ENCODE data around the gene SELENOV. TPM values are rescaled to one million over a fixed set of nuclear protein-coding genes. Genes with fewer than 3 reads are reported as not detected.

Gene SELENOV
- total and polyA plus RNA-seq, 2 experiments from 2014 or later = 1.3 to 4.3 TPM

DNA sequence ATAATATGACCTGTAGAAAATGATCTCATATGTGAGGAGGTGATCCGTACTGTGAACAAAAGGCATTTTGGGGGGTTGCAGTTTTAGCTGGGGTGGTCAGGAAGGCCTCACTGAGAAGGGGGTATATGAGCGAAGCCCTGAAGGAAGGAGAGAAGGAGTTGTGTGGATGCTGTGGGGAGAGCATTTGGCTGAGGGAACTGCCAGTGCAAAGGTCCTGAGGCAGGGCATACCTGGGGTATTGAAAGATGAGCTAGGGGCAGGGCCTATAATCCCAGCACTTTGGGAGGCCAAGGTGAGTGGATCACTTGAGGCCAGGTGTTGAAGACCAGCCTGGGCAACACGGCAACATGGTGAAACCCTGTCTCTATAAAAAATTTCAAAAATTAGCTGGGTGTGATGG, 2.5 kb downstream of the SELENOV start:
- no peak for DNase-seq (ENCODE audit: low read depth in 1 of 2, low spot score in 1 of 2)
- peaks cover 19% of the 10 kb centered on the region for H3K27me3 ChIP-seq
- no peak overlapping the region for H3K4me3 ChIP-seq
- TF ChIP-seq, protein P1, sequence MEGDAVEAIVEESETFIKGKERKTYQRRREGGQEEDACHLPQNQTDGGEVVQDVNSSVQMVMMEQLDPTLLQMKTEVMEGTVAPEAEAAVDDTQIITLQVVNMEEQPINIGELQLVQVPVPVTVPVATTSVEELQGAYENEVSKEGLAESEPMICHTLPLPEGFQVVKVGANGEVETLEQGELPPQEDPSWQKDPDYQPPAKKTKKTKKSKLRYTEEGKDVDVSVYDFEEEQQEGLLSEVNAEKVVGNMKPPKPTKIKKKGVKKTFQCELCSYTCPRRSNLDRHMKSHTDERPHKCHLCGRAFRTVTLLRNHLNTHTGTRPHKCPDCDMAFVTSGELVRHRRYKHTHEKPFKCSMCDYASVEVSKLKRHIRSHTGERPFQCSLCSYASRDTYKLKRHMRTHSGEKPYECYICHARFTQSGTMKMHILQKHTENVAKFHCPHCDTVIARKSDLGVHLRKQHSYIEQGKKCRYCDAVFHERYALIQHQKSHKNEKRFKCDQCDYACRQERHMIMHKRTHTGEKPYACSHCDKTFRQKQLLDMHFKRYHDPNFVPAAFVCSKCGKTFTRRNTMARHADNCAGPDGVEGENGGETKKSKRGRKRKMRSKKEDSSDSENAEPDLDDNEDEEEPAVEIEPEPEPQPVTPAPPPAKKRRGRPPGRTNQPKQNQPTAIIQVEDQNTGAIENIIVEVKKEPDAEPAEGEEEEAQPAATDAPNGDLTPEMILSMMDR (IDR thresholded peaks at IDR 0.05; ENCODE audit: low read depth, low read length) = no peak
- no peaks in the 10 kb centered on the region for H3K9me3 ChIP-seq (ENCODE audit: low read depth)
- H3K4me1 ChIP-seq (ENCODE audit: low read depth) = no peaks in the 10 kb centered on the region
- H3K27ac ChIP-seq = no peak overlapping the region
- H3K36me3 ChIP-seq = no peaks in the 10 kb centered on the region

DNA sequence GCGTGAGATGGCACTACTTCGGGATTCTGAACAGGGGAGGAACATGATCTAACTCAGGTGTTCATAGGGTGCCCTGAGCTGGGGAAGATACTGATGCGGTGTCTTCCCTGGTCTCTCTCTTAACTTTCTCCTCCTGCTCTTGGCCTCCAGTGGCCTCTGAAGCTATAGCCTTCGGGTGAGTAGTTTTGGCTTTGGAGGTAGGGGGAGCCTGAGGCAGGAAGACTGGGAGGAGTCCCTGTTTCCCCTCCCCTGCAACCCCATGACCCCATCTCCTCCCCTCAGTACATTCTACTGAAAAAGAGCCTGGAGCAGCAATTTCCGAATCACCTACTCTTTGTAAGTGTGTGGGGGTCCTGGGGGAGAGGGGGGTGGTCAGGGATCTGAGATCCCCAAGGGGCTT, 3.5 kb downstream of the SELENOV start:
- H3K4me3 ChIP-seq = no peak overlapping the region
- DNase-seq (ENCODE audit: low read depth in 1 of 2, low spot score in 1 of 2) = no peak
- H3K9me3 ChIP-seq (ENCODE audit: low read depth) = no peaks in the 10 kb centered on the region
- TF ChIP-seq, protein P1 (IDR thresholded peaks at IDR 0.05; ENCODE audit: low read depth, low read length) = no peak
- no peak overlapping the region for H3K27ac ChIP-seq
- H3K4me1 ChIP-seq (ENCODE audit: low read depth) = no peaks in the 10 kb centered on the region
- H3K27me3 ChIP-seq = peaks cover 19% of the 10 kb centered on the region
- no peaks in the 10 kb centered on the region for H3K36me3 ChIP-seq

DNA sequence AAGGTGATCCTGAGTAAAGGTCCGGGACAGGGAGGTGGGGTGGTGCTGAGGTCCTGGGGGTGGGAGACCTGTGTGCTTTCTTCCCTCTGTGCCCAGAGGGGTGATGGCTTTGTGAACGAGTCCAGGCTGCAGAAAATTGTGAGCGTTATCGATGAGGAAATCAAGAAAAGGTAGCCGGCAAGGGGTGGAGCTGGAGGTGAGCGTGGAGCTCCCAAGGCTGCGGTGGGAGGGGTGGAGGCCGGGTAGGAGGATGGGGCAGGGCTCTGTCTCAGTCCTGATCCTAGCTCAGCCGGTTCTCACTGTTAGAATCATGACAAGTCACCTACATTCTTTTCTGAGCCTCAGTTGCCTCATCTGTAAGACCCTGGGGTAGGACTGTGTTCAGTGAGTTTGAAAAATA, 4.0 kb downstream of the SELENOV start:
- Histone ChIP-seq H3K9me3 (ENCODE audit: low read depth) (no peaks in the 10 kb centered on the region), H3K36me3 (no peaks in the 10 kb centered on the region), H3K4me3 (no peak overlapping the region), H3K27me3 (peaks cover 19% of the 10 kb centered on the region), H3K27ac (no peak overlapping the region), H3K4me1 (ENCODE audit: low read depth) (no peaks in the 10 kb centered on the region)
- TF ChIP-seq, protein P1 (IDR thresholded peaks at IDR 0.05; ENCODE audit: low read depth, low read length) = no peak
- DNase-seq (ENCODE audit: low read depth in 1 of 2, low spot score in 1 of 2) = no peak

DNA sequence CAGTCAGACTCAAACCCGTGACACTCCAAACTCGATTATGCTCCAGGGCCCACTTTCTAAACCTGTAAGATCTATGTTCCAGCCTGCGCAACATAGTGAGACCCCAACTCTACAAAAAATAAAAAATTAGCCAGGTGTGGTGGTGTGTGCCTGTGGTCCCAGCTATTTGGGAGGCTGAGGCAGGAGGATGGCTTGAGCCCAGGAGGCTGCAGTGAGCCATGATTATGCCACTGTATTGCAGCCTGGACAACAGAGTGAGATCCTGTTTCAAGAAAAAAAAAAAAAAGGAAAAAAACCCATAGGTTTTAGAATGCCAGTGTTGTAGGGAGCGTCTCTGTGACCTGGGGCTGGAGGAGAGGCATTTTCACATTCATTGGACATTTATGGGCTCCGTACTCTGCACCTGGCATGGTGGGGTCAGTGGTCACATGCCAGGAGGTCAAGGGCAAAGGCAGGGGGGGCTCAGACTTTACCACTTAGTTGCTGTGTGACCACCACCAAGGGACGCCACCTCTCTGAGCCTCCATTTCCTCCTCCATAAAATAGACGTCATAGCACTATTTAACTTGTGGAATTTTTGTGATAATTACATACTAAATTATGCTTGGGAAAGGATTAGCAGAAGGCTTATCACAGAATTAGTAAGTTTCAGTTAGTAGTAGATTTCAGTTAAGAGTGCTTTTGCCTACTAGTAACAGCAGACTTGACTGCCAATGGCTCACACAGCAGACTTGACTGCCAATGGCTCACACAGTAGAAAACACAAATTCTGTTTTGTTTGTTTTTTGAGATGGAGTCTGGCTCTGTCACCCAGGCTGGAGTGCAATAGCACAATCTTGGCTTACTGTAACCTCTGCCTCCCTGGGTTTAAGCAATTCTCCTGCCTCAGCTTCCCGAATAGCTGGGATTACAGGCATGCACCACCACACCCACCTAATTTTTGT, 5.9 kb downstream of the SELENOV start:
- H3K4me3 ChIP-seq = no peak overlapping the region
- no peak overlapping the region for H3K27ac ChIP-seq
- H3K4me1 ChIP-seq (ENCODE audit: low read depth) = no peaks in the 10 kb centered on the region
- no peaks in the 10 kb centered on the region for H3K9me3 ChIP-seq (ENCODE audit: low read depth)
- no peak for DNase-seq (ENCODE audit: low read depth in 1 of 2, low spot score in 1 of 2)
- TF ChIP-seq, protein P1 (IDR thresholded peaks at IDR 0.05; ENCODE audit: low read depth, low read length) = no peak
- peaks cover under 1% of the 10 kb centered on the region for H3K27me3 ChIP-seq
- H3K36me3 ChIP-seq = no peaks in the 10 kb centered on the region

DNA sequence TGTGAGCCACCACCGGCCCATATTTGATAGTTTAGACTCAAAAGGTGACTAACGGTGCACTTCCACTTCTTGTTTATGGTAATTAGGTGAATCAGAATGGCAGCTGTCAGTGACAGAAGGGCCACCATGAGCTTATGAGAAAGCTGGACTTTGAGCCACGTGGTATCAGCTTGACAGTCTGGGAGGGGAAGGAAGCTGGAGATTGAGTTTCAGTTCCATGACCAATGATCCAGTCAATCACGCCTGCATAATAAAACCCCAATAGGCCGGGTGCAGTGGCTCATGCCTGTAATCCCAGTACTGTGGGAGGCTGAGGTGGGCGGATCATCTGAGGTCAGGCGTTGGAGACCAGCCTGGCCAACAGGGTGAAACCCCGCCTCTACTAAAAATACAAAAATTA, 9.6 kb downstream of the SELENOV start:
- TF ChIP-seq, protein P1 (IDR thresholded peaks at IDR 0.05; ENCODE audit: low read depth, low read length) = no peak
- Histone ChIP-seq H3K27me3 (no peaks in the 10 kb centered on the region), H3K36me3 (no peaks in the 10 kb centered on the region), H3K27ac (no peak overlapping the region), H3K4me3 (no peak overlapping the region), H3K9me3 (ENCODE audit: low read depth) (no peaks in the 10 kb centered on the region), H3K4me1 (ENCODE audit: low read depth) (no peaks in the 10 kb centered on the region)
- no peak for DNase-seq (ENCODE audit: low read depth in 1 of 2, low spot score in 1 of 2)
